ENCODE data around the gene WDR87. TPM values are rescaled to one million over a fixed set of nuclear protein-coding genes. Genes with fewer than 3 reads are reported as not detected.

Gene WDR87
- total RNA-seq, 1 experiment from 2014 or later = not detected

DNA sequence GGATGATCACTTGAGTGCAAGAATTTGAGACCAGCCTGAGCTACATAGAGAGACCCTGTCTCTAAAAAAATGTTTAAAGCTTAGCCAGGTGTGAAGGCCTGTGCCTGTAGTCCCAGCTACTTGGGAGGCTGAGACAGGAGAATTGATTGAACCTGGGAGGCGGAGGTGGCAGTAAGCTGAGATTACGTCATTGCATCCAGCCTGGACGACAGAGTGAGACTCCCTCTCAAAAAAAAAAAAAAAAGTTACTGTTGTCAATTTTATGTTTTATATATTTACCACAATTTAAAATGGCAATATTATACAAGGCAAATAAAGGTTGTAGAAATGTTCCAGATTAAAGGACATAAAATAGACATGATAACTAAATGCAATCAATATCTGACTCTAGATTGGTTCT is 29.2 kb downstream of the WDR87 start (continued):
- TF ChIP-seq, protein P1, sequence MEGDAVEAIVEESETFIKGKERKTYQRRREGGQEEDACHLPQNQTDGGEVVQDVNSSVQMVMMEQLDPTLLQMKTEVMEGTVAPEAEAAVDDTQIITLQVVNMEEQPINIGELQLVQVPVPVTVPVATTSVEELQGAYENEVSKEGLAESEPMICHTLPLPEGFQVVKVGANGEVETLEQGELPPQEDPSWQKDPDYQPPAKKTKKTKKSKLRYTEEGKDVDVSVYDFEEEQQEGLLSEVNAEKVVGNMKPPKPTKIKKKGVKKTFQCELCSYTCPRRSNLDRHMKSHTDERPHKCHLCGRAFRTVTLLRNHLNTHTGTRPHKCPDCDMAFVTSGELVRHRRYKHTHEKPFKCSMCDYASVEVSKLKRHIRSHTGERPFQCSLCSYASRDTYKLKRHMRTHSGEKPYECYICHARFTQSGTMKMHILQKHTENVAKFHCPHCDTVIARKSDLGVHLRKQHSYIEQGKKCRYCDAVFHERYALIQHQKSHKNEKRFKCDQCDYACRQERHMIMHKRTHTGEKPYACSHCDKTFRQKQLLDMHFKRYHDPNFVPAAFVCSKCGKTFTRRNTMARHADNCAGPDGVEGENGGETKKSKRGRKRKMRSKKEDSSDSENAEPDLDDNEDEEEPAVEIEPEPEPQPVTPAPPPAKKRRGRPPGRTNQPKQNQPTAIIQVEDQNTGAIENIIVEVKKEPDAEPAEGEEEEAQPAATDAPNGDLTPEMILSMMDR (IDR thresholded peaks at IDR 0.05 in 2 of 3, conservative IDR thresholded peaks at IDR 0.05 in 1 of 3; ENCODE audit: borderline replicate concordance in 1 of 3, insufficient read depth in 1 of 3, low read depth in 2 of 3, low read length in 2 of 3) = no peak
- TF ChIP-seq POLR2A (IDR thresholded peaks at IDR 0.05; ENCODE audit: borderline replicate concordance, extremely low read depth, insufficient read depth, insufficient read length) (no peak), MAX (IDR thresholded peaks at IDR 0.05) (no peak), RAD21 (IDR thresholded peaks at IDR 0.05; ENCODE audit: low read depth) (no peak), SIN3A (IDR thresholded peaks at IDR 0.05; ENCODE audit: low read depth) (no peak), TCF7L2 (IDR thresholded peaks at IDR 0.05; ENCODE audit: borderline replicate concordance, extremely low read depth, insufficient read depth, insufficient read length) (no peak), YY1 (IDR thresholded peaks at IDR 0.05; ENCODE audit: extremely low read depth, insufficient replicate concordance, low read depth, low read length) (no peak), ZNF274 (IDR thresholded peaks at IDR 0.05; ENCODE audit: low read depth, low read length) (no peak), EGR1 (IDR thresholded peaks at IDR 0.05; ENCODE audit: low read depth) (no peak)

DNA sequence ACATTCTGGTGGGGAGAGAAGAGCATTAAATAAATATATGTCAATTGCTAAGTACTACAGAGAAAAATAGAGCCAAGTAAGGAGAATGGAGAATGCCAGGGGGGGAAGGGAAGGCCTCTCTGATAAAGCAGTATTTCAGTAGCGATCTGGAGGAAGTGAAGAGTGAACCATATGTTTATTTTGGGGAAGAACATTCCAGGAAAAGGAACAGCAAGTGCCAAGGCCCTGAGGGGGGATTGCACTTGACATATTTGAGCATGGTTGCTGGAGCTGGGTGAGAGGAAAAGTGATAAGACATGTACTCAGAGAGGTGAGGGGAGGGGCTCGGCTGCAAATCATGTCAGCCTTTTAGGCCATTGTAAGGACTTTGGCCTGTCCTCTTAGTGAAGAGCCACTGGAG is 30.4 kb downstream of the WDR87 start:
- H3K4me1 ChIP-seq (ENCODE audit: control insufficient read depth in 1 of 2, insufficient read depth in 2 of 2, low read length in 2 of 2) = no peaks in the 10 kb centered on the region
- no peak for DNase-seq (ENCODE audit: low read depth, low spot score)
- H4K20me1 ChIP-seq (ENCODE audit: insufficient read depth) = no peaks in the 10 kb centered on the region
- H3K27me3 ChIP-seq (ENCODE audit: insufficient read depth, low read length) = no peaks in the 10 kb centered on the region
- ChIA-PET POLR2A (no interaction called here), RAD21 (ENCODE audit: low non-redundant PET in 1 of 2, low total read pairs in 2 of 2, uncharacterized antibody in 2 of 2, unreplicated experiment in 2 of 2) (no interaction called here), CTCF (no interaction called here)
- ATAC-seq = no peak
- no peak overlapping the region for H3K4me3 ChIP-seq (replicated peaks in 1 of 2; ENCODE audit: low read depth in 1 of 2, low read length in 2 of 2)
- H3K9me3 ChIP-seq (ENCODE audit: control insufficient read depth in 1 of 2, insufficient read depth in 1 of 2, low read depth in 1 of 2, low read length in 2 of 2) = no peaks in the 10 kb centered on the region
- H3K9me2 ChIP-seq (ENCODE audit: insufficient read depth) = no peaks in the 10 kb centered on the region
- intact Hi-C loops (cut with micrococcal nuclease) = no loop called here
- no peak overlapping the region for H3K9ac ChIP-seq (ENCODE audit: low read length)
- no TSS peak for BruUV-seq (replicated peaks)
- H3K79me2 ChIP-seq (ENCODE audit: insufficient read depth, low read length) = no peaks in the 10 kb centered on the region
- H2AFZ ChIP-seq (ENCODE audit: low read depth, low read length, poor library complexity, severe bottlenecking) = no peak overlapping the region
- TF ChIP-seq ZFX (IDR thresholded peaks at IDR 0.05) = no peak
- TF ChIP-seq SRF (IDR thresholded peaks at IDR 0.05; ENCODE audit: low read depth) = no peak
- no peak for TF ChIP-seq TCF7L2 (IDR thresholded peaks at IDR 0.05; ENCODE audit: borderline replicate concordance, extremely low read depth, insufficient read depth, insufficient read length)
- no peak for TF ChIP-seq ZBTB33 (IDR thresholded peaks at IDR 0.05; ENCODE audit: extremely low read depth, insufficient replicate concordance, low read length)
- no peak for TF ChIP-seq YY1 (IDR thresholded peaks at IDR 0.05; ENCODE audit: extremely low read depth, insufficient replicate concordance, low read depth, low read length)
- no peak for TF ChIP-seq POLR2A (IDR thresholded peaks at IDR 0.05; ENCODE audit: borderline replicate concordance, extremely low read depth, insufficient read depth, insufficient read length)
- no peak for TF ChIP-seq EGR1 (IDR thresholded peaks at IDR 0.05; ENCODE audit: low read depth)
- no peak for TF ChIP-seq MAX (IDR thresholded peaks at IDR 0.05)
- no peak for TF ChIP-seq FOSL1 (IDR thresholded peaks at IDR 0.05; ENCODE audit: low read depth)
- no peak overlapping the region for H3K4me2 ChIP-seq (ENCODE audit: low read length)
- no peak overlapping the region for H3K27ac ChIP-seq (ENCODE audit: low read depth, low read length)
- H3K36me3 ChIP-seq (ENCODE audit: control insufficient read depth in 1 of 2, insufficient read depth in 2 of 2, low read length in 2 of 2) = no peaks in the 10 kb centered on the region

All from HCT116 (cell line).